ENCODE results near the gene PI3.
"Not testable (repeated sequence)": the region's sequence is repeated elsewhere in the genome, so short reads cannot be mapped to it uniquely, and the experiment has no call there.

PI3 gene

GRCh38 chr20:45152405-45152804 lies 22.3 kb upstream of the PI3 start:
- no peak overlapping the region for H3K27ac ChIP-seq
- TF ChIP-seq CTCF (conservative IDR thresholded peaks at IDR 0.05): no peak
- TF ChIP-seq ZFX (IDR thresholded peaks at IDR 0.05): no peak

DNA sequence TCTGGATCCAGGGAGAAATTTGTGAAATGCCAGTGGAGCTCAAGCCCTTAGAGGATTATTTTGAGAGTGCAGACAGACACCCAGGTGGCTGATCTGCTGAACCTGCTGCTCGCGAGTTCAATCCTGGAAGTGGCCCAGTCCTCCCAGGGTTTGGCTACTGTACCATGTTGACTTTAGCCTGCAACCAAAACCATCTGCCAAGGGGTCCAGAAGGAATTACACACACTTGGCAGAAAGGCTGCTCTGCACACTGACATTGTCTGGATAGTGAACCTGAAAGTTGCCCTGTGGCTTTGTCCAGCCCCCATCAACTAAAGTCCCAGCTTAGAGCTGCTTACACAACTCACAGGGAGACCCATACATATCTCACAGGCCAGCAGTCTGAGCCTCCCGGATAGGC lies 21.6 kb upstream of the PI3 start:
- H3K27ac ChIP-seq: peak overlapping the region; percentile 38
- no peak for TF ChIP-seq ZFX (IDR thresholded peaks at IDR 0.05)
- no peak for TF ChIP-seq CTCF (conservative IDR thresholded peaks at IDR 0.05)

GRCh38 chr20:45153752-45154151 lies 20.9 kb upstream of the PI3 start:
- TF ChIP-seq CTCF (conservative IDR thresholded peaks at IDR 0.05): no peak
- TF ChIP-seq ZFX (IDR thresholded peaks at IDR 0.05): no peak
- H3K27ac ChIP-seq: peak overlapping the region; percentile 38

DNA sequence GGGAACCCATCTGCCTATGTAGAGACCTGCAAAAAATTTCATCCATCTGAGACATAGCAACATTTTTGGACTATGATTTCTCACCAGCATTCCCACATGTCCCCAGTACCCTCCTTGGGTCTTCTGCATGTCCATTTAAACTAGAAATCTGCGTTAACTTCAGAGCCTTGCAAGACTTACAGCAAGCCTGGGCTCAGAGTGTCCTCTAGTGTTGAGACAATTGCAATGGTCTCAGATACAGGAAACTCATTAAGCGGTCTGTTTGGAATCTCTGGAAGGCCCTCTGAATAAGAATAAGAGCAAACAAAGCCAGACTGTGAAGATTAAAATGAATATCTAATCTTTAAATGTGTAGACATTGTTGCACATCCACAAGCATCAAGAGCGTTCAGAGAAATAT lies 20.5 kb upstream of the PI3 start:
- peak overlapping the region; percentile 38 for H3K27ac ChIP-seq
- no peak; the same call in 1 of the 2 replicates for TF ChIP-seq CTCF (conservative IDR thresholded peaks at IDR 0.05)
- no peak for TF ChIP-seq ZFX (IDR thresholded peaks at IDR 0.05)

DNA sequence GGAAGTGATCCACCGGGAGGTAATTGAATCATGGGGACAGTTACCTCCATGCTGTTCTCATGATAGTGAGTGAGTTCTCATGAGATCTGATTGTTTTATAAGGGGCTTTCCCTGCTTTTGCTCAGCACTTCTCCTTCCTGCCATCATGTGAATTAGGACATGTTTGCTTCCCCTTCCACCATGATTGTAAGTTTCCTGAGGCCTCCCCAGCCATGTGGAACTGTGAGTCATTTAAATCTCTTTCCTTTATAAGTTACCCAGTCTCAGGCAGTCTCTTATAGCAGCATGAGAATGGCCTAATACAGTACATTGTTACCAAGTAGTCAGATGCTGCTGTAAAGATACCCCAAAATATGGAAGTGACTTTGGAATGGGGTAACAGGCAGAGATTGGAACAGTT lies 19.9 kb upstream of the PI3 start:
- not testable (repeated sequence) for H3K27ac ChIP-seq

GRCh38 chr20:45156713-45157112 lies 18.0 kb upstream of the PI3 start:
- H3K27ac ChIP-seq: no peak overlapping the region

GRCh38 chr20:45157962-45158361 lies 16.7 kb upstream of the PI3 start:
- TF ChIP-seq CTCF (conservative IDR thresholded peaks at IDR 0.05): no peak
- TF ChIP-seq ZFX (IDR thresholded peaks at IDR 0.05): no peak
- no peak overlapping the region for H3K27ac ChIP-seq

More at GRCh38 chr20:45156713-45157112, 18.0 kb upstream of the PI3 start:
- TF ChIP-seq CTCF (conservative IDR thresholded peaks at IDR 0.05) (no peak), ZFX (IDR thresholded peaks at IDR 0.05) (no peak)

- no peak overlapping the region for H3K27ac ChIP-seq
- TF ChIP-seq ZFX (IDR thresholded peaks at IDR 0.05) (no peak), CTCF (conservative IDR thresholded peaks at IDR 0.05) (no peak)
These were observed 11.5 kb upstream of the PI3 start for GRCh38 chr20:45163083-45163803.

Measured in C4-2B (cell line).